Heart left ventricle (tissue), 13 donors: Measurements from ENCODE around the gene HCN2.

Experiments used
- CTCF ChIP-seq, 12 donors: fragments of 200-600 bp; sonication (generic) in 4 of 12; IDR thresholded peaks; one replicate each; pipeline versions ENCODE4 v1.5.0 to v1.8.0; 2018 to 2022; ENCODE audit warnings: antibody characterized with exemption in 12 of 12, mild to moderate bottlenecking in 5 of 12
- POLR2A ChIP-seq, 2 donors: fragments of 450-650 bp; IDR thresholded peaks; one replicate each; pipeline ENCODE4 v1.6.1; 2017; ENCODE audit warnings: antibody characterized with exemption in 2 of 2, mild to moderate bottlenecking in 2 of 2, moderate library complexity in 2 of 2
- donor health status: ischemic (EF 13 %, LVEDD 7.1; RV severe dilation, severe dysfunction).
- donor health status: DM: no; HTN: yes; CAD: no.
- donor health status: DM: no; HTN: no; CAD: no.
- donor health status: ischemic (EF 25% LVEDD 6.9; RV normal size, moderate dysfunction).
- donor health status: ischemic (EF 25% LVEDD 5.7; RV mildly dilated, moderate dysfunction).
- donor health status: ischemic (EF 35%, LVEDD 5.7; RV mildly dilated, moderate dysfunction).
- donor health status: nonischemic (EF 11% LVEDD 7.7; RV severe dilation, severe dysfunction).
- donor health status: DM: yes; HTN: yes; CAD: no.
- donor health status: PGD.
- donor health status: ischemic (EF 29% LVEDD 5.4; RV normal size, mild dysfunction).
- donor health status: nonischemic (EF 23%, LVEDD 6.1; RV moderate dilation, normal function).

- TF ChIP-seq POLR2A (IDR thresholded peaks at IDR 0.05) (no peak), CTCF (IDR thresholded peaks at IDR 0.05) (no peak)
Observed at GRCh38 chr19:621819-622218, 32.1 kb downstream of the HCN2 start.
